ENCODE measurements around the gene CTBP1. TPM values are rescaled to one million over a fixed set of nuclear protein-coding genes. Genes with fewer than 3 reads are reported as not detected.

Gene CTBP1
- total RNA-seq, 1 experiment from 2014 or later, result 187 TPM

- TF ChIP-seq CTCF (conservative IDR thresholded peaks at IDR 0.05; ENCODE audit: low read depth, low read length), result no peak
- no peak for TF ChIP-seq EZH2 (IDR thresholded peaks at IDR 0.05; ENCODE audit: borderline replicate concordance, low read depth, low read length, poor library complexity, severe bottlenecking)
- H3K36me3 ChIP-seq (ENCODE audit: insufficient read depth, low read length, poor library complexity, severe bottlenecking), result peaks cover 29% of the 10 kb centered on the region
- no TSS peak for BruUV-seq (replicated peaks)
- CTCF ChIA-PET, result no interaction called here
- no peak overlapping the region for H3K4me3 ChIP-seq (ENCODE audit: low read depth, low read length, poor library complexity, severe bottlenecking)
- no peaks in the 10 kb centered on the region for H3K27me3 ChIP-seq (replicated peaks; ENCODE audit: insufficient read depth, low read depth, low read length, poor library complexity)
- no peak for DNase-seq (ENCODE audit: low spot score)
- intact Hi-C loops (cut with micrococcal nuclease; ENCODE audit: unreplicated experiment), result no loop called here
- H3K27ac ChIP-seq (ENCODE audit: low read depth, low read length, poor library complexity, severe bottlenecking), result no peak overlapping the region
- no peaks in the 10 kb centered on the region for H3K4me1 ChIP-seq (ENCODE audit: insufficient read depth, low read length, poor library complexity, severe bottlenecking)
- POLR2A ChIA-PET (ENCODE audit: low non-redundant PET), result no interaction called here
- H3K9me3 ChIP-seq (ENCODE audit: low read depth, low read length, poor library complexity, severe bottlenecking), result no peaks in the 10 kb centered on the region
Observed at GRCh38 chr4:1208970-1209704, 39.8 kb downstream of the CTBP1 start.

GRCh38 chr4:1208266-1208961 is 40.5 kb downstream of the CTBP1 start:
- DNase-seq (ENCODE audit: low spot score), result no peak
- no peak overlapping the region for H3K27ac ChIP-seq (ENCODE audit: low read depth, low read length, poor library complexity, severe bottlenecking)
- intact Hi-C loops (cut with micrococcal nuclease; ENCODE audit: unreplicated experiment), result no loop called here
- TF ChIP-seq CTCF (conservative IDR thresholded peaks at IDR 0.05; ENCODE audit: low read depth, low read length) (no peak), EZH2 (IDR thresholded peaks at IDR 0.05; ENCODE audit: borderline replicate concordance, low read depth, low read length, poor library complexity, severe bottlenecking) (no peak)
- no peaks in the 10 kb centered on the region for H3K9me3 ChIP-seq (ENCODE audit: low read depth, low read length, poor library complexity, severe bottlenecking)
- no peaks in the 10 kb centered on the region for H3K4me1 ChIP-seq (ENCODE audit: insufficient read depth, low read length, poor library complexity, severe bottlenecking)
- CTCF ChIA-PET, result no interaction called here
- POLR2A ChIA-PET (ENCODE audit: low non-redundant PET), result no interaction called here
- no peaks in the 10 kb centered on the region for H3K27me3 ChIP-seq (replicated peaks; ENCODE audit: insufficient read depth, low read depth, low read length, poor library complexity)
- no peak overlapping the region for H3K4me3 ChIP-seq (ENCODE audit: low read depth, low read length, poor library complexity, severe bottlenecking)
- no TSS peak for BruUV-seq (replicated peaks)
- peaks cover 22% of the 10 kb centered on the region for H3K36me3 ChIP-seq (ENCODE audit: insufficient read depth, low read length, poor library complexity, severe bottlenecking)

- Histone ChIP-seq H3K4me1 (ENCODE audit: insufficient read depth, low read length, poor library complexity, severe bottlenecking) (no peaks in the 10 kb centered on the region), H3K36me3 (ENCODE audit: insufficient read depth, low read length, poor library complexity, severe bottlenecking) (peaks cover 16% of the 10 kb centered on the region), H3K27ac (ENCODE audit: low read depth, low read length, poor library complexity, severe bottlenecking) (no peak overlapping the region), H3K27me3 (replicated peaks; ENCODE audit: insufficient read depth, low read depth, low read length, poor library complexity) (no peaks in the 10 kb centered on the region), H3K9me3 (ENCODE audit: low read depth, low read length, poor library complexity, severe bottlenecking) (no peaks in the 10 kb centered on the region), H3K4me3 (ENCODE audit: low read depth, low read length, poor library complexity, severe bottlenecking) (no peak overlapping the region)
- CTCF ChIA-PET, result no interaction called here
- intact Hi-C loops (cut with micrococcal nuclease; ENCODE audit: unreplicated experiment), result no loop called here
- POLR2A ChIA-PET (ENCODE audit: low non-redundant PET), result no interaction called here
- TF ChIP-seq EZH2 (IDR thresholded peaks at IDR 0.05; ENCODE audit: borderline replicate concordance, low read depth, low read length, poor library complexity, severe bottlenecking), result no peak
- no peak for TF ChIP-seq CTCF (conservative IDR thresholded peaks at IDR 0.05; ENCODE audit: low read depth, low read length)
- no TSS peak for BruUV-seq (replicated peaks)
- no peak for DNase-seq (ENCODE audit: low spot score)
Observed at GRCh38 chr4:1207603-1208265, 41.2 kb downstream of the CTBP1 start.

Data from A673 (cell line).